ENCODE data around the gene DERL3. TPM values are rescaled to one million over a fixed set of nuclear protein-coding genes. Genes with fewer than 3 reads are reported as not detected.

Gene DERL3
- total and polyA plus RNA-seq, 2 of the 13 experiments (the other 11 are each of a cell fraction or from before 2014, with no cell fraction given): not detected

- TF ChIP-seq TCF12 (IDR thresholded peaks at IDR 0.05) (no peak), TCF12 (CRISPR knock-in tag; IDR thresholded peaks at IDR 0.05) (no peak), ZNF644 (CRISPR knock-in tag; IDR thresholded peaks at IDR 0.05; ENCODE audit: low read depth) (no peak), PITX1 (CRISPR knock-in tag; IDR thresholded peaks at IDR 0.05) (no peak), ZBTB33 (CRISPR knock-in tag; IDR thresholded peaks at IDR 0.05) (peak; percentile 66), ZNF225 (CRISPR knock-in tag; IDR thresholded peaks at IDR 0.05) (no peak), PRPF4 (IDR thresholded peaks at IDR 0.05; ENCODE audit: low read depth, low read length, poor library complexity, severe bottlenecking) (no peak), SIX1 (CRISPR knock-in tag; IDR thresholded peaks at IDR 0.05; ENCODE audit: borderline replicate concordance) (no peak), HOMEZ (CRISPR knock-in tag; IDR thresholded peaks at IDR 0.05; ENCODE audit: low read depth) (no peak), ELK4 (CRISPR knock-in tag; IDR thresholded peaks at IDR 0.05; ENCODE audit: borderline replicate concordance) (no peak), ARNT2 (CRISPR knock-in tag; IDR thresholded peaks at IDR 0.05; ENCODE audit: low read depth) (0 out of 2 replicates have a peak, but pooled peaks have one; percentile 69), BORCS8-MEF2B (CRISPR knock-in tag; IDR thresholded peaks at IDR 0.05) (peak; percentile 52; the same call in 1 of the 2 replicates), HNRNPH1 (optimal IDR thresholded peaks at IDR 0.05; ENCODE audit: low read depth, low read length) (no peak), KDM4B (CRISPR knock-in tag; IDR thresholded peaks at IDR 0.05) (peak; percentile 65; the same call in 1 of the 2 replicates), SMAD1 (CRISPR knock-in tag; IDR thresholded peaks at IDR 0.05; ENCODE audit: borderline replicate concordance, low read depth) (no peak), TFAP4 (IDR thresholded peaks at IDR 0.05; ENCODE audit: borderline replicate concordance, low read depth) (peak; percentile 18; the same call in 1 of the 2 replicates), ATM (IDR thresholded peaks at IDR 0.05; ENCODE audit: borderline replicate concordance) (no peak), SMARCE1 (IDR thresholded peaks at IDR 0.05; ENCODE audit: borderline replicate concordance) (no peak), NONO (IDR thresholded peaks at IDR 0.05) (no peak), NONO (CRISPR knock-in tag; conservative IDR thresholded peaks at IDR 0.05) (peak; percentile 84), PTBP1 (IDR thresholded peaks at IDR 0.05; ENCODE audit: low read depth, low read length, poor library complexity, severe bottlenecking) (no peak), KDM1A (CRISPR knock-in tag; IDR thresholded peaks at IDR 0.05) (peak; percentile 18; the same call in 1 of the 2 replicates), ZNF605 (CRISPR knock-in tag; IDR thresholded peaks at IDR 0.05) (no peak; the same call in 1 of the 2 replicates), ZNF232 (CRISPR knock-in tag; IDR thresholded peaks at IDR 0.05; ENCODE audit: borderline replicate concordance) (no peak), GTF3A (CRISPR knock-in tag; conservative IDR thresholded peaks at IDR 0.05) (no peak), RCOR2 (CRISPR knock-in tag; IDR thresholded peaks at IDR 0.05) (peak; percentile 77)
These were observed 10.5 kb upstream of the DERL3 start (continued) for GRCh38 chr22:23849009-23850006.
